Left ventricle myocardium inferior (tissue), 1 donor: Measurements from ENCODE around the gene RIBC1. TPM values are rescaled to one million over a fixed set of nuclear protein-coding genes. Genes with fewer than 3 reads are reported as not detected.

Experiments
- DNase-seq: peaks from one replicate; pipeline ENCODE4 v3.0.0-alpha.2; 2020
- H3K27ac ChIP-seq: fragments of 200-600 bp; replicated peaks from 2 replicates; pipeline ENCODE4 v1.8.0; 2021
- H3K27me3 ChIP-seq: fragments of 200-600 bp; 2 replicates; pipeline ENCODE4 v1.8.0; 2021; ENCODE audit warnings: low read depth
- H3K36me3 ChIP-seq: fragments of 200-600 bp; 2 replicates; pipeline ENCODE4 v1.8.0; 2021
- H3K4me1 ChIP-seq: fragments of 200-600 bp; 2 replicates; pipeline ENCODE4 v1.8.0; 2021
- H3K4me3 ChIP-seq: fragments of 200-600 bp; 2 replicates; pipeline ENCODE4 v1.8.0; 2021; ENCODE audit warnings: mild to moderate bottlenecking, moderate library complexity
- H3K9me3 ChIP-seq: fragments of 200-600 bp; replicated peaks from 2 replicates; pipeline ENCODE4 v1.8.0; 2021
- intact Hi-C: fragments of 100-400 bp; cut with micrococcal nuclease; formaldehyde crosslinking; loops from one replicate; pipeline ENCODE4 v1.11.0; 2022
- microRNA-seq: library from miRNA; unstranded; fragments of <30 nt; microRNA quantifications from one replicate; pipeline ENCODE4 v1.2.0, GENCODE V29; 2020
- total RNA-seq: library from RNA; stranded (reverse); fragmentation: NEBNext Ultra II Directional; extraction: Animal tissue kit (Norgen Biotek cat#: 25700); gene quantifications from one replicate; pipeline ENCODE4 v1.2.1, GENCODE V29; 2021
- TF ChIP-seq, protein P1 (sequence below): fragments of 200-600 bp; IDR thresholded peaks from 2 replicates; pipeline ENCODE4 v1.8.0; 2021; ENCODE audit warnings: antibody characterized with exemption, mild to moderate bottlenecking, borderline replicate concordance
- donor health status: DM: no; HTN: yes; CAD: no; lungs with severe emphysema.

Gene RIBC1
- total RNA-seq, 1 donor from 2014 or later, result 0.49 TPM

DNA sequence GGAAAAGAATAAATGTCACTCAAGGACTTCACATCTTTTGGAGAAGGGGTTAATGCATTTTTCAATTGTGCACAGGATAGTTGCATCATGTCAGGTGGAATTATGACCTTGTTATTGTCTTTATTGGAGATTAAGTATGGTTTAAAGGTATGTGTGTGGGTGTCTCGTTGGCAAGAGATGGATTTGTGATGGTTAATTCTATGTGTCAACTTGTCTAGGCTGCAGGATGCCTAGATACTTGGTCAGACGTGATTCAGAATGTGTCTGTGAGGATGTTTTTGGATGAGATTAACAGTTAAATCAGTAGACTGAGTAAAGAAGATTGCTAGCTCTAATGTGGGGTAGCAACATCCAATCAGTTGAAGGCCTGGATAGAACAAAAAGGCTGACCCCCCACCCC lies 53.7 kb downstream of the RIBC1 start:
- TF ChIP-seq, protein P1, sequence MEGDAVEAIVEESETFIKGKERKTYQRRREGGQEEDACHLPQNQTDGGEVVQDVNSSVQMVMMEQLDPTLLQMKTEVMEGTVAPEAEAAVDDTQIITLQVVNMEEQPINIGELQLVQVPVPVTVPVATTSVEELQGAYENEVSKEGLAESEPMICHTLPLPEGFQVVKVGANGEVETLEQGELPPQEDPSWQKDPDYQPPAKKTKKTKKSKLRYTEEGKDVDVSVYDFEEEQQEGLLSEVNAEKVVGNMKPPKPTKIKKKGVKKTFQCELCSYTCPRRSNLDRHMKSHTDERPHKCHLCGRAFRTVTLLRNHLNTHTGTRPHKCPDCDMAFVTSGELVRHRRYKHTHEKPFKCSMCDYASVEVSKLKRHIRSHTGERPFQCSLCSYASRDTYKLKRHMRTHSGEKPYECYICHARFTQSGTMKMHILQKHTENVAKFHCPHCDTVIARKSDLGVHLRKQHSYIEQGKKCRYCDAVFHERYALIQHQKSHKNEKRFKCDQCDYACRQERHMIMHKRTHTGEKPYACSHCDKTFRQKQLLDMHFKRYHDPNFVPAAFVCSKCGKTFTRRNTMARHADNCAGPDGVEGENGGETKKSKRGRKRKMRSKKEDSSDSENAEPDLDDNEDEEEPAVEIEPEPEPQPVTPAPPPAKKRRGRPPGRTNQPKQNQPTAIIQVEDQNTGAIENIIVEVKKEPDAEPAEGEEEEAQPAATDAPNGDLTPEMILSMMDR, result no peak
- H3K36me3 ChIP-seq, result no peaks in the 10 kb centered on the region
- intact Hi-C loops, result no loop called here
- DNase-seq, result no peak
- no peaks in the 10 kb centered on the region for H3K4me1 ChIP-seq
- H3K27ac ChIP-seq, result no peak overlapping the region
- H3K9me3 ChIP-seq, result no peaks in the 10 kb centered on the region
- no peak overlapping the region for H3K4me3 ChIP-seq
- H3K27me3 ChIP-seq, result no peaks in the 10 kb centered on the region

DNA sequence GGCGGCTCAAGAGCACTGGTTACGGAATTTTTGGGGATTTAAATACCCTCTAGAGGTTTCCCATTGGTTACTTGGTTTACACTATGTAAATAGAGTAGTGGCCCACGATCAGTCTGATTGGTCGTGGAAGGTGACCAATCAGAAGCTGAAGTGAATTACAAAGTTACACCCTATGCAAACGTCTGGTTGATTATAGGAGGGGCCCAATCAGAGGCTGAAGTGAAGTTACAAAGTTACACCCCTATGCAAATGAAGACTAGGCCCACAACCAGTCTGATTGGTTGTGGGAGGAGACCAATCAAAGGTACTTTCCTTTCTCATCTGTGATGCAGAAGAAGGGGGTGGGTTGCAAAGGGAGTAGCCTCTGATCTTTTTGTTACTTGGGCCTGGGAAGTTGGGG lies 56.6 kb downstream of the RIBC1 start:
- Histone ChIP-seq H3K27me3 (no peaks in the 10 kb centered on the region), H3K9me3 (no peaks in the 10 kb centered on the region), H3K27ac (no peak overlapping the region), H3K4me1 (no peaks in the 10 kb centered on the region), H3K36me3 (no peaks in the 10 kb centered on the region), H3K4me3 (no peak overlapping the region)
- DNase-seq, result no peak
- intact Hi-C loops, result no loop called here
- TF ChIP-seq, protein P1, result no peak

Small RNA genes within 50 kb of the gene (microRNA-seq; reads per million reads assigned to microRNA genes)
- not detected for gene MIR6857

Other genes with a start within 250 kb of the RIBC1 start
- gene KDM5C, start 197.7 kb upstream of the RIBC1 start, total RNA-seq, result 35.6 TPM
- gene IQSEC2, start 141.3 kb upstream of the RIBC1 start, total RNA-seq, result 17.1 TPM
- gene SMC1A, start 219 bp upstream of the RIBC1 start, total RNA-seq, result 35.9 TPM
- gene HSD17B10, start 11.5 kb downstream of the RIBC1 start, total RNA-seq, result 109 TPM